IPS-NIHi7 (cell line): ENCODE measurements around the gene DHRS13.
"Not testable (repeated sequence)": the region's sequence is repeated elsewhere in the genome, so short reads cannot be mapped to it uniquely, and the experiment has no call there.

ENCODE experiments used
- DNase-seq: peaks from one replicate; pipeline ENCODE4 v3.0.0; 2012; ENCODE audit warnings: mixed read lengths; ENCODE audit errors: extremely low spot score

The DHRS13 gene

DNA sequence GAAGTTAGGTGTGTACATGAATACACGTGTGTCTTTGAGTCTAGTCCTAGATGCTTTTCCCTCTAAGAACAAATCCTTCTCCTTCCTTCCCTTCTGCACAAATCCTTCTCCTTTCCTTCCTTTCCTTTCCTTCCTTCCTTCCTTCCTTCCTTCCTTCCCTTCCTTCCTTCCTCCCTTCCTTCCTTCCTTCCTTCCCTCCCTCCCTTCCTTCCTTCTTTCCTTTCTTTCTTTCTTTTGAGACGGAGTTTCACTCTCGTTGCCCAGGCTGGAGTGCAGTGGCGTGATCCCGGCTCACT is 615 bp upstream of the DHRS13 start:
- not testable (repeated sequence) for DNase-seq

DNA sequence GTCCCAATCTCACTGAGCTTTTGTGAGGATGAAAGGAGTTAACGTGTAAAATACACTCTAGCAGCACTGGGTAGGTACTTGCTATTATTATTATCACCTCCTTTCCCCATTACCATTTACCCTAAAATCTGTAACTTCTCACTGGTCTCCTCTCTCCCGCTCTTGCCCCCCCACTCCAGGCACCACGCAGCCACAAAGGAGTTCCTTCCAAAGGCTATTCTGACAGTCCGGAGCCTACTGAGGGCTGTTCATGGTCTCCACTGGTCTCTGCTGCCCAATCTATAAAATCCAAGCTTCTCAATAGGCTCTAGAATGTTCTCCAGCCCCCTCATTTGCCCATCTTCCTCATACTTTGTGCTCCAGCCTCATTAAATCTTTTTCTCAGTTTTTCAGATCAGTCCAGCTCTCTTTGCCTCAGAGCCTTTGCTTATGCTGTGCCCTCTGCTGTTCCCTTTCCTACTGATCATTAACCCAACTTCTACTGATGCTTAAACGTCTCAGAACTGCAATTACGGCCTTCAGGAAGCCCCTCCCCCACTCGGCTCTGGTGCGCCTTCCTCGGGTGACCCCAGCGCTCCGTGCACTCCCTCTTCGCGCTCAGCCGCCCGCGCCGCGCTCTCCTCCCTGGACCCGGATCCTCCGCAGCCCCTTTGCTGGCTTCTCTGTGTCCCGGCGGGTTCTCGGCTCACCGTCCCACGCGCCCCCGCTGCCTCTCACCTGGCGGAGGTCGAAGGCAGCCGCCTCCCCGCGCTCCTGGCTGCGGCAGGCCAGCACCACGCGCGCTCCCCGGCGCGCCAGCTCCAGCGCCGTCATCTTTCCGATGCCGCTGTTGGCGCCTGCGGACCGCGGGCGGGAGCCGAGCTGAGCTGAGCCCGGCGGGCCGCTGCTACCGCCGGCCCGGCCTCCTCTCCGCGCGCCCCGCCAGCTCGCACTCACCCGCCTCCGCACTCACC is 737 bp downstream of the DHRS13 start:
- DNase-seq, result peak; percentile 58

DNA sequence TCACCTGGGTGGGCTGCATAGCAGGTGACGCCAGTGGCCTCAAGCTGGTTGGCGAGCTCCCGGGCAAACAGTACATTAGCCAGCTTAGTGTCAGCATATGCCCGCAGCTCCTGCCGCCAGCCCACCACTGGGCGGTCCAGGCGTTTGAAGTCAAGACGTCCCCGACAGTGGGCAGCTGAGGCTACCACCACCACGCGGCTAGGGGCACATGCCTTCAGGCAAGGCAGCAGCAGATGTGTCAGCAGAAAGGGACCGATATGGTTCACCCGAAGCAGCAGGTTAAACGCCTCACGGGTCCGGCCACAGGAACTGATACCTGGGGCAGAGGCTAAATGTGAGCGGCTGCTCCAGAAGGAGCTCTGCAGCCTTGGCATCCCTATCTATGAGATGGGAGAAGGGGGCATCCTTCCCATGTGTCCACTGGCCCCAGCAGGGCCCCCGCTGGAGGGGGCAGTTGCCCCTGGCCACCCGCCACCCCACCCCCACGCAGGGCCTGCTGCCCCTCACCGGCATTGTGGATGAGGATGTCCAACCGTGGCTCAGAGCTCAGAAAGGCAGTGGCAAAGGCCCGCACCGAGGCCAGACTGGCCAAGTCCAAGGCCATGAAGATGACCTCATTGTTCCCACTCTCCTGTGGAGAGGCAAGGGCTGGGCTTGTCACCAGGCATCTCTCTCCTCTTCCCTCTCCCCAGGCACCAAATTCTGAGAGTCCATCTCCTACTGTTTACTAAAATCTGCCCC is 1.7 kb downstream of the DHRS13 start:
- no peak for DNase-seq

DNA sequence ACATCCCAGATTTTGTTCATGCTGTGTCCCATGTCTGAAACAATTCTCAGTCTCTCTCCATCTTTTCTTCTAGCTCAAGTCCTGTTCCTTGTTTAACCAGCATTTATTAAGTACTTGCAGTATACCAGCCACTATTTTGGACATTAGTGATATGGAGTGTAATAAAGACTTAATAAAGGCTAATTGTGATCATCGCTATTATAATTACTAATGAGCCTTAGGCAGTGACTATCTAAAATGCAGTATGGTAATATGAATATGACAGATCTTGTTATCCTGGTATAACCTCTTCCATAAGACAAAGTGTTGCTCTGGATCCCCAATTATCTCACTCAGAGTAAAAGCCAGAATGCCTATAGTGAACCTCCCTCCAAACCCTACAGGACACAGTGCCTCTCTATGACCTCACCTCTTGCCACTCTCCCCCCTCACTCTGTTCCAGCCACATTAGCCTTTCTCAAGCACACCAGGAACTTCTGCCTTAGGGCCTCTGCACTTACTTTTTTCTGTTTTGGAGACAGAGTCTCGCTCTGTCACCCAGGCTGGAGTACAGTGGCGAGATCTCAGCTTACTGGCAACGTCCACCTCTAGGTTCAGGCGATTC is 3.6 kb downstream of the DHRS13 start:
- DNase-seq, result no peak

DNA sequence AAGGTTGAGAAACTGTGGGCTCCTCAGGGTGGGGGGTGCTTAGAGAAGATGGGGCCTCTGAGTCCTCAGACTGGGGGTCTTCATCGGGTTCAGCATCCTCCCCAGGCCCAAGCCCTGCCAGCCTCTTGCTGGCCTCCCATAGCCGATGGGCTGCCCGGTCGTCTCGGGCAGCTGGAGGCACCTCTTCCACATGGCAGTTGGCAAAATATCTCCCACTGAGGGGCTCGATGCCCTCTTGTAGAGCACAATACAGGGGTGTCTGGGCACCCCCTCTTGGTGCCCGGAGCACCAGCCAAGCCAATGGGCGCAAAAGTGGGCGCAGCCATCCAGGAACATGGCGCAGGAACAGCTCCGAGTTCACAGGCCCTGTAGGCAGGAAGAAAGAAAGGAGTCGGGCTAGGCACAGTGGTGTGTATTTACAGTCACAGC is 4.3 kb downstream of the DHRS13 start:
- no peak for DNase-seq

DNA sequence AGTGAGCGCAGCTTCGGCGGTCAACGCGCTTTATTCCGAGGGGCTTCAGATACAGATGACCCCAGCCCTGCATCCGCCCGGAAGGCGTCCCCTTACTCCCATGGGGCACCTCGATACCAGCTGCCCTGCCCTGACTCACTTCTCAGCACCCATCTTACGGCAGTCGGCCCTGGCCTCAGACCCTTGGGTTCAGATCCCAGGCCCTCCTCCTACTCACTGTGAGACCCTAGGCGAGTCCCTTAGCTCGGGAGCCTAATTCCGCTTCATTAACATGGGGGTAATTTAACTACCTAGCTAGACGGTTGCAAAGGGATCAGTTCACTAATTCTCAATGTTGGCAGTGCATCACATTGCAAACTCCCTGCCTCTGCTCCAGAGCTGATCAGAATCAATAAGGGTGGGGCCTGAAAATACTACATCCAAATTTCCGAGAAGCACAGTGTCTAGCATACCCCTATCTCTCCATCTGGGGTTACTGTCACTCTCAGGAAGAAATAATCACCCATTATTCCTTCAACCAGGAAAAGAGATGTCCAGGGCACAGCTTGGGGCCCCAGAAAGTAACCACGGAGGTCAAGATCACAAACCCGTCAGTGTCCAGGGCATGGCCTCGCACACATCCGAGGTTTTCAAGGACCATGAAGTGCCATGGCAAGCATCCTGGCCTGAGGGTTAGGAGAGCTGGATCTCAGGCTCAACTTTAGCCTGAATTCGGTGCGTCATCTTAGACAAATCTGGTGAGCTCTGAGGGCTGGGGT is 4.9 kb downstream of the DHRS13 start:
- no peak for DNase-seq

DNA sequence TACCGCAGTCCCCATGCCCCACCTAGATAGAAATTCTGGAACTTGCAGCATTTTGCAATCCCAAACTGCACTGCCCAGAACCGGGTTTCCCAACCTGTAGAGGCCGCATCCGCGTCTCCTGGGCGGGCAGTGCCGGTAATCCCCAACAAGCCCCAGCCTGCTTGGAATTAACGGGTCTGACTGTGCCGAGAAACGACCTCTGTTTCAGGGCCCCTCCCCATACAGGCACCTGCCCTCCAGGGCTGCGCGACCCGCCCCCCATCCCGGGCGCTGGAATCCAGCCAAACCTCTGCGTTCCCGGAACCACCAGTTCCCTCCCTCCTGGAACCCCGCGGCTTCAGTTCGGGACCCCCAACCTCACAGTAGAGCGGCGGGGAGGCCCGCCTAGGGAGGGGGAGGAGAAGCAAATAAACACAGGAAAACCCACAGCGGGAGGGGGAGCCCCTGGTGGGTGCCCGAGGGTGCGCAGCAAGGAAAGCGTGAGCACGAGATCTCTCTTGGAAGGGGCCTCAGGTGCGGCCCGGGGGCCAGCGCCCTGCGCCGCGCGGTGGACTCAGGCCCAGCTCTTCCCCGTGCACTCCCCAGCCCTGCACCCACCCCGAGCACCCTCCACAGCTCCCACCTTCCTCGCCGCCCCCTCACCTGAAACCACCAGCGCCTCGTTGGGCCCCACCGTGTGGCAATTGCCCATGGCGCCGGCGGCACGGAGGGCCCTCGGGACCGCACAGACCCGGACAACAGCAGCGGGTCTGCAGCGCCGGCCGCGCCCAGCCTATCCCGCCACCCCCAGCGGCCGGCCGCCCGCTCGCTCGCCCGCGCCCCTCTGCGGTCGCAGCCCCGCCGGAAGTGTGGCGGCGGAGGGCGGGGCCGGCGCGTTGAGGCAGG is 5.8 kb downstream of the DHRS13 start, which contains the start of gene FLOT2:
Gene FLOT2 (minus strand): TSS at position 850 of the 885 bp plus-strand sequence. CDS start 159 bp downstream, at position 691.
- peak; percentile 84 for DNase-seq

DNA sequence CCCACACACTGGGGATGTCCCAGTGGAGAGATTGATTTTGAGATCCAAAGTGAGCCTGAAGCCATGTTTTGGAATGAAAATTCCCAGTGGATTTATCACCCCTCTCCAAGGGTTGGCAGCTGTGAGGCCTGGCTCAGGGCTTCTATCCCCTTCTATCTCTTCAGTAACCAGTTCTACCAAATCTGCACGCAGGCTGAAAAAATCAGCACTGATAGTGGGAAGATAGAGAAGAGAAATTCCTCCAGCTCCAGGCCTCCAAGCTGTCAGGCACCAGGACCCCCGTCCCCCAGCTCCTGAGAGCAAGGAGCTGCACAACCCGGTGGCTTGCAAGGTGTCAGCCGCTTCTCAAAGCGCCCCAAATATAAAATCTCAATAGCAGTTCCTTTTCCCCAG is 6.4 kb downstream of the DHRS13 start:
- DNase-seq, result no peak

DNA sequence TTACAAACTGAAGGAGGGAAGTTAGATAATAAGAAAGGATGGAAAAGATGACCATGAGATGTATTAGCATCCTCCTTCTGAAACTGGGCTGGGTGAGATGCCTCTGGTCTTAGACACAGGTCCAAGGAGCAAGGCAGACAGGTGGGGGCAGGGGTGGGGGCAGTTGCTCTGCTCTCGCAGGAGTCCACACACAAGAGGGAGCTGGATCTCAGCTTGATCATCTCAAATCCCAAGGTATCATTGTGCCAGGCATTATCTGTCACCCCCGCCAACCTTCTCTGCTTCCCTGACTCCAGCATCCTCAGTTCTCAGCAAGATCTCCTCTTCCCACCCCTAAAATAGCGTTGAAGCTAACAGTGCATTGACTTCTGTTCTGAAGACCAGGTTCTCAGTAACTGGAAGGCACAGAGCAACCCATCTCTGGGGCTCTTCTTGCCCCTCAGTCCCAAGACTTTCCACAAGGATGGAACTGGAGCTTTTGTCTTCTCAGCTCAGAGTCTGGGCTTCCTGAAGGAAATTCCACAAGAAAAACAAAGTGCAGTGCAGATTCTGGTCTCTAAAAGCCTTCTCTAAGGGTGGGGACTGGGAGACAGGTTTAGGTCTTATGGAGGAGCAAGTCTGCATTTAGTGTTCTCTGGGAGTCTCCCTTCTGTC is 7.0 kb downstream of the DHRS13 start:
- no peak for DNase-seq

DNA sequence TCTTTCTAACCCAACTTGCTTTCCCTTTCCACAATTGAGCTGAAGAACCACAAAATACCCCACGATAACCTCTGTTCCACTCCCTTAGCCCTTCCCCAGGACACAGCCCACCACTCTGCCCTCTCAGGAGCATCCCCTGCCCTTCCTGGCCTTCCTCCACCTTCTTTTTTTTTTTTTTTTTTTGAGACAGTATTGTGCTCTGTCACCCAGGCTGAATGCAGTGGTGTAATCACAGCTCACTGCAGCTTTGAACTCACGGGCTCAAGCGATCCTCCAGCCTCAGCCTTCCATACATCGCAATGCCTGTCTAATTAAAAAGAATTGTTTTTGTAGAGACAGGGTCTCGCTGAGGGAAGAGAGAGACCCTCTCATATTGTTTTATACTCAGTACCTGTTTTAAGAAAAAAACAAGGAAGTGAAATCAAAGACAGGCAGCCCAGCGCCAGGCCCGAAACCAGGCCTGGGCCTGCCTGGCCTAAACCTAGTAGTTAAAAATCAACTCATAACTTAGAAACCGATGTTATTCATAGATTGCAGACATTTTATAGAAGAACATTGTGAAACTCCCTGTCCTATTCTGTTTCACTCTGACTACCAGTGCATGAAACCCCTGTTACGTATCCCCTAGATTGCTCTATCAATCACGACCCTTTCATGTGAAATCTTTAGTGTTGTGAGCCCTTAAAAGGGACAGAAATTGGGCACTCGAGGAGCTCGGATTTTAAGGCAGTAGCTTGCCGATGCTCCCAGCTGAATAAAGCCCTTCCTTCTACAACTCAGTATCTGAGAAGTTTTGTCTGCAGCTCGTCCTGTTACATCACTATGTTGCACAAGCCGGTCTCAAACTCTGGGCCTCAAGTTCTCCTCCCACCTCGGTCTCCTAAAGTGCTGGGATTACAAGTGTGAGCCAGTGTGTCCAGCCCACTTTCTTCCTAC is 9.4 kb downstream of the DHRS13 start:
- DNase-seq, result not testable (repeated sequence)

DNA sequence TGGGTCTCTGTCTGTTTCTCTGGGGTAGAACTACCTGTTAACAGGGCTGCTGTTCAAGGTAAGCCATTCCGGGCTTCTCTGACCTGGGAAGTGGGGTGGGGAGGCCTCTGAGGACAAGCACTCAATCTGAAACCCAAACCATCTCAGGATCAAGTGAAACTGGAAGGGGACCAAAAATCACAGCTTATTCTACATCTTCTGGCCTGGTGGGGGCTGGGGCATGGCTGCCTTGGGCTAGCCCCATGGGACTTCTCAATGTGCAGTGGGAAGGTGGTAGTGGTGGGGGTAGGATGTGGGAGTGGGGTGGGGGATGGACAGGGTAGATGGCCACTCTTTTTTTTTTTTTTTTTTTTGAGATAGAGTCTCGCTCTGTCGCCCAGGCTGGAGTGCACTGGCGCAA is 10.9 kb downstream of the DHRS13 start:
- DNase-seq, result no peak

DNA sequence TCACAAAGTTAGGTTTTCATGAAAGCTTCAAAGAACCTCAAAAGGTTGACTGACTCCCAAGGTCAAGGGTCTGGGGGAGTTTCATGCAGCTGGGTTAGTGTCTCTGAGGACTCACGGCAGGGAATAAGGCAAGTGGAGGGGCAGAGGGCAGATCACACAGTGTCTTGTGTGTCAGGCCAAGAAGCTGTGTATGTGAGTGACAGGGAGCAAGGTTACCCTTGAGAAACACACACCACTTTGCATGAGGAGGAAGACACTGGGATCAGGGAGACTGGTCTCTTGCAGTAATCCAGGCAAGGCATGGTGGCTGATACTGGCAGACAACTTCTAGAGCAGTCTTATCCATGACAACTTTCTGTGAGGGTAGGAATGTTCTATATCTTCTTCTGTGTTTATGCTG is 11.7 kb downstream of the DHRS13 start:
- DNase-seq, result no peak

DNA sequence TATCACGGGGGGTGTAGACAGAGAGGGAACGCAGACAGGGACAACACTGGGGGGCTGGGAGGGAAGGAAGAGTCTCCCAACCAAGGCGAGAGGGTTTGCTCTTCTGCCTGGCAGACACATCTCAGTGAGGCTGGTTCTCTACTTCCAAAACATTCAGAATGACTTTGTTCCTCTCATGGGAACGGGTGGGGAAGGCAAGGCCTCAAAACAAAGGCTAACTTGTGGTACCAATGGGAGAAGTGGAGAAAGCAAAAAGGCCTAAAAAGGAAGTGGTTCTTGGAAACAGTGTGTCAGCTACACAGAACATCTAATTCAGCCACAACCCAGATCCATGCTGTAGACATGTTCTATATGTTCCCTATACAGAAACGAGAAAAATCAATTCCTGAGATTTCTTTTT is 12.9 kb downstream of the DHRS13 start:
- no peak for DNase-seq

DNA sequence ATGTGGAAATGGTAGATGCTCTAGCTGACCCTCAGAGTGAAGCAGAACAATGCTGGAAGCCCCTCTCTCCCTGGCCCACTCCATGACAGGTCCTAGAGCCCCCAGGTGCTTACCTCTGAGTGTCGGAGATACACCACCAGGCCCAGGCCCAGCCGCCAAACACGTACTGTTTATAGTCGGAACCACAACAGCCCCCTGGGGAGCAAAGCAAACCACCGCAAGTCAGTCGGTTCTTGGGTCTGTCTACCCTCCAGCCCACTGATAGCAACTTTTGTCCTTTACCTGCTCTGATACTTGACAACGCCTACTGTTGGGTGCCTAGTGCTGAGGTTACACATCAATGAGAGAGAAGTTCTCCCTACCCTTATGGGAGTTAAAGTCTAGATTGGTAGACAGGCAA is 14.0 kb downstream of the DHRS13 start:
- no peak for DNase-seq

DNA sequence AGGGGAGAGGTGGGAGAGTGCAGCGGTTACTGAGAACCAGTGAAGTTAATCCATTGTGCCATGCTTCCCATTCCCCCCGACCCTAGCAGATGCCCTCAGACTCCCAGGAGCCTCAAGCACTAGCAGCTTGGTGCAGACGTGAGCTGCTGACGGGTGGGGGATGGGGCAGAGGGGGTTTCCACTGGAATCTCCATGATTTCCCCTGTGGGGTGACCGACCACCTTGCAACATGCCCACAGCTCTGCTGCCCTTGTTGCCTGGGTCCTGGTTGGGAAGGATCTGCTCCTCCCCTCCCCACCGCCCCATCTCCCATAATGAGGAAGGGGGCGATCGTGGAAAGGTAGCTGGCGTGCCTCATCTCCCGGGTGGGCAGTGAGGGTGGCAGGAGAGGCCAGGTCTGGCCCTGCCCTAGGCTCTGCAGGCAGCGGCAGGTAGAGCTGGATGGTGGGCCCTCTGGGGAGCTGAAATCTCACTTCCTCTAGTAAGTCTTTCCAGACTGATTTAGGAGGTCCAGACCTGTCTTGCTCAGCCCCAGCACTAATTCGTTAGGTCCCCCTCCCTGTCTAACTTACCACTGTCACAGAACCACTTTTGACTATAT is 14.9 kb downstream of the DHRS13 start:
- DNase-seq, result no peak

DNA sequence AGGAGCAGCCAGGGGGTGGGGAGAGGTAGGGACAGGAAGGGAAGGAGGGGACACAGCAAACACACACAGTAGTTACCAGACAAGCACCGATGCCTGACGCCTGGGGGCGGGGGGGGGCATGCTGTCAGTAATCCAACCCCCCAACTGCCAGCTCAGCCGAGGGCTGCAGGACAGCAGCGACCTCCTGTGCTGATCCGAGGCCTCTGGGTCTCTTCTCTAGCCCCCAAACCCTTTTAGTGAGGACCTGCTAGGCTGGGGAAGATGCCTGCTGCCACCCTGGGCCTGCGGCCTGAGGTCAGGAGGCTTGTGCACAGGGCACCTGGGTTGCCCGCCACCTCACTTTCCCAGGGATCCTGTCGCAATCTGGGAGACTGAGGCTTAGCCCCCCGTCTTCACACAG is 16.9 kb downstream of the DHRS13 start:
- no peak for DNase-seq

DNA sequence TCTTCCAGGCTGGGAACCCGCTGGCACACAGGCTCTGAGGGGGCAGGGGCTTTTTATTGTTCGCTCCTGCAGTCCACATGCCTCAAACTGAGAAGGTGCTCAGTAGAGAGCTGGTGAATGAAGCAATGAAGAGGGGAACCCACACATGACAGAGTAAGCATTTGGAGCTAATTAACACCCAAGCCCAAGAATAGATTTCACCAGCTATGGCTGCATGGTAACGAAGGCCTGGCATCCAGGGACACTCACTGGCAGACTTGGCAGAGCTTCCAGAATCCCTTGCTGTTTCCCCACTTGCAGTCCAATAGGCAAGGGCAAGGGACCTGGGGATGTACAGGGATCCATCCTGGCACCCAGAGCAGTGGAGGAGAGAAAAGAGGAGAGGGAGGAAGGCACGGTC is 17.5 kb downstream of the DHRS13 start:
- DNase-seq, result no peak

DNA sequence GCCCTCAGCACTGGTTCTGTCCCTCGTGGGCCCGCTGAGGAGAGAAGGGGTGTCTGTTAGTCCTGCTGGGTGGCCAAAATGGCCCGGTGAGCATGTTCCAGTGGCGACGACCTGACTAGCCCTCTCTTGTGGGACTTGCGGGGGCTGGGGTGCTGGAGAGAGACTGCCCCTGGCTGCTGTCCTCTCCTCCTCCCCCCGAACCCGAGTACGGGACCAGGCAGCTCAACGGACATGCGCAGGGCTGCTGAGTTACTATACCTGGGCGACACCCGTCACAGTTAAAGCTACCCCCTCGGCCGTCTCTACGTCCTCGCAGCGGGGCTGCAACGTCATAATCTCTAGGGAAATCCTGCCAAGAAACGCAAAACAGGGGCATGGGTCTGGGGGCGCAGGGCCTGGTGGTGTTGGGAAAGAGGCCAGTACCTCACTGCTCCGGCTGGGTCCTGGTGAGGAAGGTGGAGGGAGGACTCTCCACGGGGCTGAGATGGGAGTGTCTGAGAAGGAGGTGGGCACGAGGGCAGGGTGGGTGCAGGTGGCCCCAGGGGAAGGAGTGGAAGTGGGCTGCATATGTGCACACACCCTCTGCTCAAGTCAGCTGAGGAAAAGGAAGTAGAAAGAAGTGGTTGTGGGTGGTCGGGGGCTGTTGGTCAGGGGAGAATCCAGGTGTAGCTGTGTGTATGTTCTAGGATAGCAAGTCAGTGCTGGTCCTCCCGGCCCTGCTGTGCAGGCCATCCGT is 18.7 kb downstream of the DHRS13 start:
- no peak for DNase-seq
